Melanocyte of skin (primary cell): ENCODE data around the gene MLPH. TPM values are rescaled to one million over a fixed set of nuclear protein-coding genes. Genes with fewer than 3 reads are reported as not detected.

Experiments used
- small RNA-seq, 2 donors: library from RNA; depleted of rRNA; stranded (forward); fragments of <200 nt; gene quantifications; one replicate each; pipeline ENCODE3, GENCODE V24; 2012
- total RNA-seq, 2 donors: library from RNA; depleted of rRNA; stranded (reverse); fragments of >200 nt; gene quantifications; 2 replicates each; pipeline ENCODE4 v1.2.3, GENCODE V29; 2012

Gene MLPH
- total RNA-seq = 100 to 1,000 TPM; 182 to 196 TPM

DNA sequence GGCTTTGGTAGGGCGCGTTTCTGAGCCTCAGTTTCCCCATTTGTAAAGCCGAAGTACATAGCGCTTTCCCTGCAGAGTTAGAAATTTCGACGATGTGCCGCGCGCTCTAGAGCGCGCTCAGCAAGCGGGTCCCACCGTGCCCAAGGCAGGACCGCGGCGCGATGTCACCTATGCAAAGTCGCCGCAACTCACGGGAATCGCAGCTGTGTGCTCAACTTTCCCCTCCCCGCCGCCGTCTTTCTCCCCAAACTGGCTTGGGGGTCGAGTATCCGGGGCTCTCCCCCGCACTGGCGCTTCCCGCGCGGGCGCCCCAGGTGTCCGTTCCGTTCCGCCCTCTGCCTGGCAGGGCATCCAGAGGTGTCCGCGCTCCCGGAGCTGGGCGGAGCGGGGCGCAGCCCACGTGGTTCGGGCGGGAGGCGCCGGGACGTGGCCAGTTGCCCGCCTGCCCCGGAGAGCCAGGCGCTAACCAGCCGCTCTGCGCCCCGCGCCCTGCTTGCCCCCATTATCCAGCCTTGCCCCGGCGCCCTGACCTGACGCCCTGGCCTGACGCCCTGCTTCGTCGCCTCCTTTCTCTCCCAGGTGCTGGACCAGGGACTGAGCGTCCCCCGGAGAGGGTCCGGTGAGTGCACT, at the start of gene MLPH:
TSS of gene MLPH (plus strand) at position 433 of the 630 bp plus-strand sequence. CDS start 6,176 bp downstream, outside the sequence.

DNA sequence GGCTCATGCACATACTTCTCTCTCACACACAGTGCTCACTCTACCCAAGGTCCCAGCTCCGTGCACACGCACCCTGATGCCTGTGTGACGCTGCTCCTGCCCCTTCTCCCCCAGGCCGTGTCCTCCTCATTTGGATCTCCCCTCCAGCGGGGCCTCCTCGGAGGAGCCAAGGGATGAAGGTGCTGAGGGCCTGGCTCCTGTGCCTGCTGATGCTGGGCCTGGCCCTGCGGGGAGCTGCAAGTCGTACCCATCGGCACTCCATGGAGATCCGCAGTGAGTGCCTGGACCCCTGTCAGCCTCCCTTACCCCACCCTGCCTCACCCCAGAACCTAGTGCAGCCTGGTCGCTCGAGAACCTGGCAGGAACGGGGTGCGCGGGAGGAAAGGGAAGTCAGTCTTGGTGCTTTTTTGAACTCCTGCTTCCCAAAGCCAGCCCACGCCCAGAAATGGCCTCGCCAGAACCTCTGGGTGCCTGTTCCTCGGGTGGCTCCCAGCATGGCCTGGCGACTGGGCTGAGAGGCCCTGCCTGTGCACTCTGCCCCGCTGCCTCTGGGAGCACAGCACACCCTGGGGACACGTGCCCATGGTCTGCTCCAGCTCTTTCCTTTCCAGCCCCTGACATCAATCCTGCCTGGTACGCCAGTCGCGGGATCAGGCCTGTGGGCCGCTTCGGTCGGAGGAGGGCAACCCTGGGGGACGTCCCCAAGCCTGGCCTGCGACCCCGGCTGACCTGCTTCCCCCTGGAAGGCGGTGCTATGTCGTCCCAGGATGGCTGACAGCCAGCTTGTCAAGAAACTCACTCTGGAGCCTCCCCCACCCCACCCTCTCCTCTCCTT, 79.6 kb downstream of the MLPH start, which contains the start of gene PRLH:
TSS of gene PRLH (plus strand) at position 174 of the 835 bp plus-strand sequence. CDS start at position 174, 0 bp downstream.

DNA sequence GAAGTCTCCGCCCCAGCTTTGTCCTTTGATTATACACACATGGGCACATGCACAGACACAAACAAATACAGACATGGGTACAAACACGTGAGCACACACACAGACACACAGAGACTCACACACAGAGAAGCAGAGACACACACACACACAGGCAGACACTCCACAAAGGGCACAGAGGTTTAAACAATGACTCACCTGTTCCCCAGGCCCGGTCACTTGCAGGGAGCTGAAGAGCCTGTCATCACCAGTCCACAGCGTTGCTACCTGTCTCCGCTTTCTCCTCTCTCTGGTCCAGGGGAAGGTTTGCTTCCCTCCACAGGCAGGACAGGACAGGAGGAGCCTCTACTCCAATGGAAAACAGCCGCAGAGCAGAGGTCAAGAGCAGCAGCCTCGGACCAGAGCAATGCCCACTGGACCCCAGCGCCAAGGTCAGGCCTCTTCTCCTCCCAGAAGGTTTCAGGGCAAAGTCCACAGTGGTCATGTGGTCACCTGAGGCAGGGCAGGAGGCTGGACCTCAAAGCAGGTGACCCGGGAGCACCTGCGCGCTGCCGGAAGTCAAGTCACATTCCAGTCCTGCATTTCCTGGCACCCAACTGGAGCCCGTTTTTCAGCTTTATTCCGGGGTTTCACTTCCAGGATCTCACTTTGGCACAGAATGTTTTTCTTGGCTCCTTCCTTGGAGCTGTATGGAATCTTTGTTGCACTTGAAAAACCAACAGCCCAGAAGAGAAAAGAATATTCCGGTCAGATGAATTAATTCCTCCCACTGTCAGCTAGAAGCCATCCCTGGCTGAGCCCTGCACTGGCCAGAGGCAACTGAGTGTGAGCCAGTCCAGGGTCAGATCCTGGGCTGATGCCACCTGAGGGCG, 103.5 kb downstream of the MLPH start, which contains the start of gene RAB17:
TSS of gene RAB17 (minus strand) at position 463 of the 869 bp plus-strand sequence. CDS start 4,580 bp downstream, outside the sequence.

Small RNA genes within 50 kb of the gene (small RNA-seq; reads per million reads assigned to genes)
- 0 to 0.56 reads per million in 2 donors for gene MIR6811
- gene RNU6-1140P = 1.2 to 3.2 reads per million in 2 donors

Other genes starting within 250 kb of the MLPH start
- 1 to 10 TPM in 1 of 2 donors, under 1 TPM in 1; 0.69 to 3.3 TPM for gene COL6A3, start 73.1 kb upstream of the MLPH start, total RNA-seq
- not detected for gene PRLH, start 79.3 kb downstream of the MLPH start, total RNA-seq
- gene RAB17, start 103.5 kb downstream of the MLPH start, total RNA-seq = 10 to 100 TPM; 17.2 to 61.3 TPM
- gene LRRFIP1, start 140.3 kb downstream of the MLPH start, total RNA-seq = 10 to 100 TPM; 38.2 to 61.3 TPM